Skeletal muscle cell (primary cell): Measurements from ENCODE around the gene LRRC74B.
A peak's percentile ranks its signal among the peaks of the same experiment; 100 is the strongest.

Source experiments
- DNase-seq: peaks from one replicate; pipeline ENCODE4 v3.0.0-alpha.2; 2010; ENCODE audit warnings: low read depth
- H3K4me3 ChIP-seq: 2 replicates; pipeline ENCODE4 v1.5.1; 2011; ENCODE audit warnings: low read depth, mild to moderate bottlenecking, control low read depth, low read length, moderate library complexity

LRRC74B gene

GRCh38 chr22:21013657-21014201 is 32.0 kb upstream of the LRRC74B start:
- H3K4me3 ChIP-seq = peak overlapping the region; percentile 62
- DNase-seq = no peak

GRCh38 chr22:21014202-21014725 is 31.5 kb upstream of the LRRC74B start:
- peak; percentile 73 for DNase-seq
- peak overlapping the region; percentile 62 for H3K4me3 ChIP-seq

- peak; percentile 65 for DNase-seq
- H3K4me3 ChIP-seq = peak within 1 kb of the TSS; percentile 62
Measured at GRCh38 chr22:21014726-21015465, 30.9 kb upstream of the LRRC74B start, which contains the start of gene P2RX6. Gene P2RX6, plus strand, starts transcription at chr22:21015165. Its CDS starts 10 bp downstream, at chr22:21015175.

GRCh38 chr22:21015466-21016006 is 30.2 kb upstream of the LRRC74B start:
- DNase-seq = no peak
- H3K4me3 ChIP-seq = peak overlapping the region; percentile 62

GRCh38 chr22:21016644-21017420 is 28.9 kb upstream of the LRRC74B start:
- H3K4me3 ChIP-seq = no peak overlapping the region
- no peak for DNase-seq

GRCh38 chr22:21018314-21018713 is 27.4 kb upstream of the LRRC74B start:
- no peak overlapping the region for H3K4me3 ChIP-seq
- DNase-seq = no peak

- H3K4me3 ChIP-seq = no peak overlapping the region
- no peak for DNase-seq
Measured at GRCh38 chr22:21020802-21021429, 24.8 kb upstream of the LRRC74B start.

GRCh38 chr22:21022507-21022906 is 23.2 kb upstream of the LRRC74B start:
- no peak for DNase-seq
- no peak overlapping the region for H3K4me3 ChIP-seq

- no peak overlapping the region for H3K4me3 ChIP-seq
- no peak for DNase-seq
Measured at GRCh38 chr22:21022955-21023614, 22.7 kb upstream of the LRRC74B start.

- DNase-seq = no peak
- no peak overlapping the region for H3K4me3 ChIP-seq
Measured at GRCh38 chr22:21025266-21025665, 20.5 kb upstream of the LRRC74B start.

GRCh38 chr22:21025763-21026755 is 19.7 kb upstream of the LRRC74B start:
- no peak overlapping the region for H3K4me3 ChIP-seq
- no peak for DNase-seq

GRCh38 chr22:21026783-21027692 is 18.7 kb upstream of the LRRC74B start:
- no peak overlapping the region for H3K4me3 ChIP-seq
- no peak for DNase-seq

- no peak overlapping the region for H3K4me3 ChIP-seq
- no peak for DNase-seq
Measured at GRCh38 chr22:21028277-21029251, 17.2 kb upstream of the LRRC74B start.

- DNase-seq = no peak
- no peak overlapping the region for H3K4me3 ChIP-seq
Measured at GRCh38 chr22:21029486-21030025, 16.2 kb upstream of the LRRC74B start.

- DNase-seq = no peak
Measured at GRCh38 chr22:21030032-21030431, 15.7 kb upstream of the LRRC74B start.

More at GRCh38 chr22:21030032-21030431, 15.7 kb upstream of the LRRC74B start:
- no peak overlapping the region for H3K4me3 ChIP-seq
